GM18861 (cell line): ENCODE data around the gene AACS.
"Not testable (repeated sequence)": the region's sequence is repeated elsewhere in the genome, so short reads cannot be mapped to it uniquely, and the experiment has no call there.

Experiments
- ATAC-seq: cut with Tn5 transposase; IDR thresholded peaks from one replicate; pipeline ENCODE4 v1.9.1; 2021; ENCODE audit not compliant: unreplicated experiment

Gene AACS

DNA sequence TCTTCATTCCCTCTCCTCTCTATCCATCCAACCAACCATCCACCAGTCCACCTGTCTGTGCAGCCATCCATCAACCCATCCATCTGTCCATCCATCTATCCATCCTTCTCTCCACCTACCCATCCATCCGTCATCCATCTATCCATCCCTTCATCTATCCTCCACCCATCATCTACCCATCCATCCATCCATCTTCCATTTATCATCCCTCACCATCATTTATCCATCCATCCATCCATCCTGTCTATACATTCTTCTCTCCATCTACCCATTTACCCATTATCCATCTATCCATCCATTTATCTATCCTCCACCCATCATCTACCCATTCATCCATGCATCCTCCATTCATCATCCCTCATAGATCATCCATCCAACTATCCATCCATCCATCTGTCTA is 24.4 kb downstream of the AACS start:
- ATAC-seq: no peak

DNA sequence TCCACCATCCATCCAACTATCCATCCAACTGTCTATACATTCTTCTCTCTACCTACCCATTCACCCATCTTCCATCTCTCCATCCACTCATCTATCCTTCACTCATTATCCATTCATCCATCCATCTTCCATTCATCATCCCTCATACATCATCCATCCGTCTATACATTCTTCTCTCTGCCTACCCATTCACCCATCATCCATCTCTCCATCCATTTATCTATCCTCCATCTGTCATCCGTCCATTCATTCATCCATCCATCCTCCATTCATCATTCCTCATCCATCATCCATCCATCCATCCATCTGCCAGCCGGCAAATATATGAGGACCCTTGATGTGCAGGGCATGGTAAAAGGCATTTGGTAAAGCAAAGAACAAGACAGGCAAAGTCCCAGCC is 25.2 kb downstream of the AACS start:
- no peak for ATAC-seq

DNA sequence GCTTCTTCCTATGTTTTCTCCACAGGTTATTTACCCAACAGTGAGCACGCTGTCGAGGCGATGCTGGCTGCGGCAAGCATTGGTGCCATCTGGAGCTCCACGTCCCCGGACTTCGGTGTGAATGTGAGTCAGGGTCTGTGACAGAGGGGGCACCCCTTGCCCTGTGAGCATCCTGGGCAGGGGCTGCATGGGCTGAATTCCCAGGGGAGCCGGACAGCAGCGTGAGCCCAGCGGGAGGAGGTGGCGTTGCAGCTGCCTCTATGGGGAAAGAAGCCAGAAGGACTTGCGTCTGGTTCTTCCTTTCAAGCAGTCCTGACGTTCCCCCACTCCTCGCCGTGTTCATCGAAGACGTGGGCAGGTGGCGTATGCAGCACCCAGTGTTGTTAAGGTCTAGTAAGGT is 26.2 kb downstream of the AACS start:
- ATAC-seq: no peak

DNA sequence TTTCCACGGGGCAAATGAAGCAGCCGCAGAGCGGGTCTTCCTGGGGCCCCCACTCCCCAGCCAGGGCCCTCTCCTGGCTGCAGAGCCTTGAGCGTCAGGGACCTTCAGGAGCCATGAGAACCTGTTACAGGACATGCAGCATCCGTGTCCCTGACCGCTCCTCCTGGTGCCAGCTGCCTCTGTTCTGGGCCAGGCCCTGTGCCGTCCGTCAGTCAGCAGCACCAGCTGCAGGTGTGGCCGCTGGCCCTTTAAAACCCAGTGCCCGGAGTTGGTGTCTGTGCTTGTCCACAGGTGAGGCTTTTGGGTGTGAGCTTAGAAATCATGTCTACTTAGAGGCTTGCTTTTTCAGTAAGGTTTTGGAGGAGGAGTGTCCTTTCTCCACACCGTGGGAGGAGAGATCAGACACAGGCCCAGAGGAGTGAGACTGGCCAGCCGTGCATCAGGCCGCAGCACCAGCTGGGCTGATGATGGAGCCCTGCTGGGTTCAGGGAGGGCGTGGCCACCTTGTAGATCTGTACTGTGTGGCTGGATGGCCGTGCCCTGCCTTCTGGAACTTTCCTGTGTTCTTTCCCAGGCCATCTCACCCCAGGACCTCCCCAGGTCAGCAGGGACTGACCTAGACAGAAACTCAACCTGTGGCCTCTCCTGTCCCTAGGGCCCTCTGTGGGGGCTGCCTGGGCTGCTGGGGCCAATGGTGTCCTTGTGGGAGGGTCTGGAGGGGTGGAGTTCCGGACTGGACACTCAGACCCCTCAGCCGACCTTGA is 27.1 kb downstream of the AACS start:
- ATAC-seq: no peak

DNA sequence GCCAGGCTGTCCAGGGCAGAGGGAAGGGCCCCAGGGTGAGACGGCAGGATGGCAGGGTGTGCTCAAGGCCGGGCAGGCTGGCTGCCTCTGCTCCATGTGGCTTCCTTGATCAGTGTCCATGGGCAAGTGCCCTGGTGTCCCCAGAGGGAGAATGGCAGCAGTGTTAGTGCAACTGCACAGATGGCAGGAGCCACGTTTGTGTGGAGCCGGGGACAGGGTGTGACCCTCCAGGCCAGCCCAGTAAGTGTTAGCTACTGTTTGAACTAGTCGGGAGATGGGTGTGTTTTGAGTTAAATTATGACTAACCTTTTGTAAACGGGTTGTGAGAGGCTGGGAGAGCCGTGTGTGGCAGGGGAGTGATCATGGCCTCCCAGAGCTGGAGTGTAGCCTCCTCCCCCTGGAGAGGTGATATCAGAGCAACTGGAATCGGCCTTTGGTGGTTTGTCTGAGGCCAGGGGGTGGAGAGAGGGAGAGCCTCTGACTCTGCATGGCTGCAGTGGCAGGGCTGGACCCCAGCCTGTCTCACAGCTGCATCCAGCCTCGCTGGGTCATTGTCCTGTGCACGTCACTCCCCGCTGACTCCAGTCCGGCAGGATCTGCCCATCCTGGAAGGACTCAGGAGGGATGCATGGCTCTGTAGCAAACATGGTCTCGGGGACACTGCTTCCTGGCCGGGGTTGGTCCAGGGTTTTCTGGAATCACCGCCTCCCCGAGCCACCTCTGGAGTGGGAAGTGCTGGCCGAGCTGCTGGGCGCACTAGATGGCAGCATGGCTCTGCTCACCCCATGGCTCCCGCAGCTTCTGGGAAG is 27.8 kb downstream of the AACS start:
- no peak for ATAC-seq

DNA sequence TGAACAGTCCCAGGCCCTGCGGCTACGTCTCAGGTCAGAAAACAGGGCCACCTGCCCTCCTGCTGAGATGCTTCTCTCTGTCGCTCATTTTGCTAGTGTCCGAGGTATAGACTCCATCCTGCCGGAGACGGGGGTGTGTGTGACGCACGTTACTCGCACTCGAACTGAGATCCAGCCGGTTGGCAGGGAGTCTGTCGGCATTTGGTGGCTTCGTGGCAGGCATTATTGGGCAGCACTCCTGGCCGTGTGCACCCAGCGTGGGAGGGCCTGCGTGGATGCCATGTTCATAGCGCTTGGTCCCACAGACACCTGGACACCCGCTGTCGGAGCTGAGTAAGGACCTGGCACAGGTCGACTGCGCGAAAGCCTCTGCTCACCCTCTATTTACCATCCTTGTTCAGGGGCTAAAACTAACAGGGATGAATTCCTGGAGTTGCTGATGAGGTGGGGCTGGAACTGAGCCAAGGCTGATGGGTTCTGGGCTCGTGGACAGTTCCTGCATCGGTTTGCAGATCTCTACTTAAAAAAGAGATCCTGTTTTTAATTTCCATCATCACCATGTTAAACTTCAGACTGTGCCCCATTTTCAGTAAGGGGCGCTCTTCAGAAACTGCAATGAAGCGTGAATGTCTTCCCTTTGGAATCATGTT is 28.6 kb downstream of the AACS start:
- ATAC-seq: no peak

DNA sequence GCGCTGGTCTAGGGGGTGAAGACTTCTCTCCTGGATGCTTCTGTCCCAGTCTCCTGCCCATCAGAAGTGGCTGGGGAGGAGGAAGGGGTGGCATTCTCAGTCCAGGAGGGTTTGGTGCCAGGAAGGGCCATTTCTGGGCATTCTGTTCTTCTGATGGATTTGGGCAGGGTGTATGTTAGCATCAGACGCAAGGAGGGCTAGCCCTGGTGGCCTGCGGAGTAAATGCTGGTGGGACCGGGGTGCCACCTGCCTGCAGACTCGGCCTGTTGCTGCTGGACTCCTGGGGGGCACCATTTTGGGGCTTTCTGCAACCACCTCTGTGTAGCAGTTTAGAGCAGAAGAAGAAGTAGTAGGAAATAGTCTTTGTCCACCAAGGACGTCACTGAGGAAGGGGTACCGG is 31.7 kb downstream of the AACS start:
- no peak for ATAC-seq

DNA sequence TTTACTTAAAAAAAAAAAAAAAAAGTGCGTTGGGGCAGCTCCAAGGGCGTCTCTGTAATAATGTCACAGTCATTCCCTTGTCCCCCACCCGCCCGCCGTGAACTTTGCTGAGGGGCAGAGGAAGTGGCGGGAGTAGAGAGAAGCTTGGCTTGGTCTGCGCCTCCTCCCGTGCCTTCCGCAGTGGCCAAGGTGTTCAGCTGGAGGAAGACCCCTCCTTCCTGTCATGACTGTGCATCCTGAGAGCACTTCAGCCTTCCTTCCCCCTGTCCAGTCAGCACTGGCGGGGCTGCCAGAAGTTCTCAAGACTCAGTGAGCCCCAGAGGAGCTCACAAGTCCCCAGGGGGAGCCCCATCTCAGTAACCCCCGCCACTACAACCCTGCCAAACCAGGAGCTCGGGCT is 32.2 kb downstream of the AACS start:
- no peak for ATAC-seq

DNA sequence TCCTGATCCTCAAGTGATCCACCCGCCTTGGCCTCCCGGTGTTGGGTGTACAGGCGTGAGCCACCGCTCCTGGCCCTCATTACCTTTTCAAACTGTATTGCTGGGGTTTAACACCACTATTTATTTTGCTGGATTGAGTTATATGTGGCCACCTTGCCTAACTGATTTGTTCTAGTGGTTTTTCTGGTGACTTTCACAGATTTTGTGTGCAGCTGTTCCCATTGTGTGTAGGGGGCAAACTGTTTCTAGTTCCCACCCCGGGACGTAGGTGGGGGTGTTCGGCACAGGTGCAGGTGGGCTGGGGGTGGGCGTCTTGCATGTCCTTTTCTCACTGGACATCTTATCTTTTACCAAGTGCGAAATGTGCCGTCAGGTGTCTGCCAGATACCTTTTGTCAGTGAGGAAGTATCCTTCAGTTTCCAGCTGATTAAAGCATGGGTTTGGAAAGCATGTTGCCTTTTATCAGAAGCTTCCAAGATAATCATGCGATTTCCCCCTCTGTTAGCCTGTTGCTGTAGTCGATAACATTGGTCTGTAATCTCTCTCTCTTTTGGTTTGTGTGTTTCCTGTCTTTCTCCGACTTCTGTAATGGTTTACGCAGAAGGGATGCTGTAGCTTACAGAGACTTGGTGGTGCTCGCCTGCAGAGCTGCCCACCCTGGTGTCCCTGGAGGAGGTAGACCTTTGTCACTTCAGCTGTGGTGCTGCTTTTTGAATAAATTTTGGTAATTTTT is 33.6 kb downstream of the AACS start:
- ATAC-seq: no peak

DNA sequence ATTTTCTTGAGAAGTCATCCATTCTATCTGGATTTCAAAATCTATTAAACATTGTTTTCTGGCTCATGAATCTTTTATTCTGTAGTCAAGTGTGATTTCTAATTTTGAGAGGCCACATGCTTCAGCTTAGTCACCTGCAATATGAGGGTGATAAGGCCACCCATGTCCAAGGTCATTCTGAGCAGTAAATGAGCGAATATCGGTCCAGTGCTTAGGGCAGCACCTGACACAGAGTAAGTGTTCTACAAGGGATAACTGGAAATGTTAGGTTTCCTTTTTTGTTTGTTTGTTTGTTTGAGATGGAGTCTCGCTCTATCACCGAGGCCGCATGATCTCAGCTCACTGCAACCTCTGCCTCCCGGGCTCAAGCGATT is 34.2 kb downstream of the AACS start:
- no peak for ATAC-seq

DNA sequence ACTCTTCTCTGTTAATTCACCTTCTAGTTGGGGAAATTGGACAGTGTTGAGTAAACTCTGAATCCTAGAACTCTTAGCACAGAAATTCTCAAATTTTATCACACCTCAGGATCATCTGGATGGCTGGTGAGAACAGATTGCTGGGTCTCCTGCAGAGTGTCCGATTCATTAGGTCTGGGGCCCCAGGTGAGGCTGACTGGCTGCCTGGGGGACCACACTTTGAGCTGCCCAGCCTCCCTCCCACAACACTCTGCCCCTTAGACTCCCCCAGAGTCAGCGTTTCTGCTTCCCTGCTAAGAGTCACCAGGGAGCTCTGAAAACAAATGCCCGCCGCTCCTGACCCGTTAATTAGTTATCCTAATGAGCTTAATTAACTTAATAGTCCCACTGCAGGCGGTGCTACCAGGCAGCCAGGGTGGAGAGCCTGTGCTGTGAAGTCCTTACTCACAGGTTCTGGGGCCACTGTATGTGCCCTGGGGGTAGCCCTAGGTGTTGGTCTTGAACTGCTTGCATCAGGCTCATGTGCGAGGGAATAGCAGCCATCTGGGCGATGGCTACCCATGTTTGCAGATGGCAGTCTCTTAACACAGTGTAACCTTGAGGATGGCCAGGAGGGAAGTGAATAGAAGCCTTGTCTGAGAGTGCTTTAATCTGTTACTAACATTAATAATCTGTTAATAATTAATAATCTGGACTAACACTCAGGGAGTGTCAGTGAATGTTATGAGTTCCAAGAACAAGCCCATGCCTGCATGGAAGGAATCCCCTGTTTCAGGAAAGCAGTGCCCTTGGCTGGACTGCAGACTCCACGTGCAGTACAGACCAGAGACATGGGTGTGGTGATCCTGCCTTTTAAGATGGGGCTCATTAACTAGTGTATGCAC is 35.6 kb downstream of the AACS start:
- ATAC-seq: no peak

DNA sequence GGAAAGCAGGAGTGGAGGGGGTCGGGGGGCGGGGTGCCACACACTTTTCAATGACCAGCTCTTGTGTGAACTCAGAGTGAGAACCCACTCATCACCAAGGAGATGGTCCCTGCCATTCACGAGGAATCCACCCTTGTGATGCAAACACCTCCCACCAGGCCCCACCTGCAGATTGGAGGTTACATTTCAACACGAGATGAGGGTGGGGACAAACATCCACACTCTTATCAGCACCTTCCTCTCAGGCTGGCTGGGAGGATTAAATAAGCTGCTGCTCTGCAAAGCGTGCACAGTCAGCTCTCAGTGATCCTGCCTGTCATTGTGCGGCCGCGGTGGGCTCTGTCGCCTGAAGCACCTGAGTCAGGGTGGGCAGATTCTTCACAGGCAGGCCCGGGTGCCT is 39.7 kb downstream of the AACS start:
- ATAC-seq: no peak

DNA sequence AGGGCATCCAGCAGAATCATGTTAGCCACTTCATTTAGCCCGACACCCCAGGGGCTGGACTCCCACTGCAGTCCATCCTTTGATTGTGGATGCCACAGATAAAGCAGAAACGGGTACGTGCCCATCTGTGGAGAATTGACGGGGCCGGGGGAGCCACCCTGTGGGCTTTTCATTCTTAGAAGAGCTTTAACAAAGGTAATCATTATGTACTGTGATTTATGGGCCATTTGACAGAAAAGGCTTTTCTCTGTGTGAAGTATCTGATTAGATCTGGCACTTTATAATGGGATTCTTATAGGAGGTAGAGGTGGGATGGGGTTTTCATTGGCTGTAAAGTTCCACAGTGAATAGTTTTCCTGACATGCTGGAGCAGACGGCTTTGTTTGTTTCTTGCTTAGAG is 40.4 kb downstream of the AACS start:
- ATAC-seq: no peak

DNA sequence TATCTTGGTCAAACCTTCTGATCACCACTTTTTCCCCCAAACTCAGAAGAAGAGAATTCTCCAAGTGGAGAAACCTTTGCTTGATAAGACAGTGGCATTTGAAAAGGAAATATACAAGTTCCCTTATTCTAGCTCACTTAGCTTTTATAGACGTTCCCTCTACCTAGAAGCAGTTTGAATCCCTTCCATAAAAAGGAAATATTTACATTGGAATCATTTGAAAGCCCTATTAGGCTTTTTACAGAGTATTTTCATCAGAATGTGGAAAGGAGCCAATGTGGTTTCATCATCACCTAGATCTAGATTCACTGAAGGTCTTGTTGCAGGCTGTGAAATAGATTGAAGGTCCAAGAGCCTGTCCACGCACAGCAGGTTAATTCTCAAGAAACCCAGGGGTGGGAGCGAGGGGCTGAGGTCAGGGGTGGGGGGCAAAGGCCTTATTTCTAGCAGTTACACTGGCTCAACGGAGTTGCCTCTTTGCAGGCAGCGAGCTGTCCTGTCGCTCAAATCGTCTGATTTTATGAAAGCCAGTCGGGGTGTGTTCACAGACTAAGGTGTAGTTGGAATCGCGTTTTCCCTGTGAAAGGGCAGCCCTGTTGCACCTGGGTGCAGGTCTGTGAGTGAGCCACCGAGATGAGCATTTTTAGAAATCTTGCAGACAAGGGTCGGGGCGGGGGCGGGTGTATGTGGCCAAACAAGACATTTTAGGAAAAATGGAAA is 45.6 kb downstream of the AACS start:
- ATAC-seq: no peak

DNA sequence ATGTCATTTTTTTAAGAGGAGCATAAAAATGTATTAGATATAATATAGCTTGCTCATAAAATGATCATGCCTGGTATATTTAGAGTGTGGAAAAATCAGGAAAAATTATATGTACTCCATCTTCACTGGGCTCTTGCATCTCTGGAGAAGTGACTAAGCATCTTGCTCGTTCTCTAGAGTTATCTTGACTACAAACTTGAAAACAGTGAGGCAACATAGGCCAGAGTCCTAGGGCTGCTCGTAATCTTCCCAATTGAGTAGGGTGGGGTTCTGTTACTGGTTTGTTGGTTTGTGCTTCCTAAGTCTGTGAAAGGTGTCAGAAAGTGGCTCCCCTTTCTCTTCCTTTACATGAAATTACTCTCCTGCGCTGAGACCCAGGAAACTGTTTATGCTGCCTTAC is 46.2 kb downstream of the AACS start:
- no peak for ATAC-seq

DNA sequence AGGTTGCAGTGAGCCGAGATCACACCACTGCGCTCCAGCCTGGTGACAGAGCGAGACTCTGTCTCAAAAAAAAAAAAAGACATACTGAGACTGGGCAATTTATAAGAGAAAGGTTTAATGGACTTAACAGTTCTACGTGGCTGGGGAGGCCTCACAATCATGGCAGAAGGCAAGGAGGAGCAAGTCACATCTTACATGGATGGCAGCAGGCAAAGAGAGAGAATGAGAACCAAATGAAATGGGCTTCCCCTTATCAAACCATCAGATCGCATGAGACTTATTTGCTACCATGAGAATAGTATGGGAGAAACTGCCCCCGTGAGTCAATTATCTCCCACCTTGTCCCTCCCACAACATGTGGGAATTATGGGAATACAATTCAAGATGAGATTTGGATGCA is 47.4 kb downstream of the AACS start:
- ATAC-seq: not testable (repeated sequence)

DNA sequence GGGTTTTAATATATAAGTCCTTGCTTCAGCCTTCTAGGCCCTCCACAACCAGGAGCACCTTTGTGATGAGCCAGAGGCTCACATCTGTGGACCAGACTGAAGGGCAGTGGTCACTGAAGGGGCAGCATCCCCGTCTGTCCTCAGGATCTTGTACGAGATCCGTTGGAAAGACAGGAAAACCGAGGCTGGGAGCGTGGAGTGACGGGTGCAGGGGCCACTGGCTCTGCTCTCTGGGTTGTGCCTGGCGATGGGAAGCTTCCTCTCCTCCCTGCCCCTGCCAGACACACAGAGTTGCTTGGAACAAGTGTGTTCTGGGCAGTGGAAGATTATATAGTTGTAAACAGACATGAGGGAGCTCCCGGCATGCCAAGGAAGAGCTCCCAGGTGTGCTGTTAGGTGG is 48.0 kb downstream of the AACS start:
- ATAC-seq: no peak

DNA sequence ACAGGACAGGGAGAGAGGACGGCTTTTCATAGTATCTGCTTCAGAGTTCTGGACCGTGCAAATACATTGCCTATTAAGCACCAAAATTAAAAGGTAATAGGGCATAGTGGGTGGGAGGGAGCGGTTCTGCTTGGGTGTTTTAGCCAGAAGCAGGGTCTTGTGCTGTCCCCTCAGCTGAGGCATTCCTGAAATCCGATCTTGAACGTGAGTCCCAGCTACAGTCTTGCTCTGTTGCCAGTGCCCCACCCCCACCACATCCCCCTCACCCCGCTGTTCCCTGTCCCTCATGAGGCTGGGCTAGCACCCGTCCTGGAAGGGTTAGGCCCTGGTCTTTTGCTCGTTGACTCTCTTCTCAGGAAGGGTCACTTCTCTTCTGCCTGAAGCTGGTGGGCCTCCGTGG is 48.6 kb downstream of the AACS start:
- ATAC-seq: no peak

DNA sequence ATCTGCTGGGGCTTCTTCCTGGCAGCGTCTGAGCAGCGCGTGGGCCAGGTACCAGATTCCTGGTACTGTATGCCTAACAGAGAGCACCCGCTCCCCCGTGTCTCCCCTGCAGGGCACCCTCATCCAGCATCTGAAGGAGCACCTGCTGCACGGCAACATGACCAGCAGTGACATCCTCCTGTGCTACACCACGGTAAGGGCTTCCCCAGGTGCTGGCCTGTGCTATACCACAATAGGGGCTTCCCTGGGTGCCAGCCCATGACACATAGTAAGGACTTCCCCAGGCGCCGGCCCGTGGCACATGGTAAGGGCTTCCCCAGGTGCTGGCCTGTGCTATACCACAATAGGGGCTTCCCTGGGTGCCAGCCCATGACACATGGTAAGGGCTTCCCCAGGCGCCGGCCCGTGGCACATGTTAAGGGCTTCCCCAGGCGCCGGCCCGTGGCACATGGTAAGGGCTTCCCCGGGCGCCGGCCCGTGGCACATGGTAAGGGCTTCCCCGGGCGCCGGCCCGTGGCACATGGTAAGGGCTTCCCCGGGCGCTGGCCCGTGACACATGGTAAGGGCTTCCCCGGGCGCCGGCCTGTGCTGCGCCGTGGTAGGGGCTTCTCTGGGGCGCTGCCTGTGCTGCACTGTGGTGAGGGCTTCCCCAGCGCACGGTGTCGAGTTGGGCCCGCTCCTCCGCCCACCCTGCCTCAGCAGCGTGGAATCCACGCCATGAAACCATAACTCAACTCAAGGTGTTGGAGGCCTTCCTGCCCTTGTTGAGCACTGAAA is 49.3 kb downstream of the AACS start:
- no peak for ATAC-seq
